SH-SY5Y (cell line): ENCODE data around the gene SPPL2C.

Source experiments
- GATA2 ChIP-seq: IDR thresholded peaks from 2 replicates; pipeline ENCODE4 v1.6.1; 2011; ENCODE audit warnings: mild to moderate bottlenecking, low read depth, low read length
- GATA3 ChIP-seq: IDR thresholded peaks from 2 replicates; pipeline ENCODE4 v1.6.1; 2011; ENCODE audit warnings: low read depth, mild to moderate bottlenecking, low read length, moderate library complexity

The SPPL2C gene

GRCh38 chr17:45850011-45850410, 5.3 kb downstream of the SPPL2C start:
- no peak for TF ChIP-seq GATA2
- no peak for TF ChIP-seq GATA3

- TF ChIP-seq GATA3 = no peak
- no peak for TF ChIP-seq GATA2
Observed at GRCh38 chr17:45850468-45850867, 5.8 kb downstream of the SPPL2C start.

GRCh38 chr17:45851022-45851421, 6.3 kb downstream of the SPPL2C start:
- TF ChIP-seq GATA3 = no peak
- TF ChIP-seq GATA2 = no peak

- TF ChIP-seq GATA3 = no peak
- TF ChIP-seq GATA2 = no peak
Observed at GRCh38 chr17:45851464-45851863, 6.8 kb downstream of the SPPL2C start.

- no peak for TF ChIP-seq GATA3
- TF ChIP-seq GATA2 = no peak
Observed at GRCh38 chr17:45851873-45852272, 7.2 kb downstream of the SPPL2C start.

- TF ChIP-seq GATA2 (no peak), GATA3 (no peak)
Observed at GRCh38 chr17:45852535-45853297, 8.0 kb downstream of the SPPL2C start.

GRCh38 chr17:45854209-45854608, 9.5 kb downstream of the SPPL2C start:
- TF ChIP-seq GATA2 (no peak), GATA3 (no peak)

GRCh38 chr17:45855691-45856336, 11.1 kb downstream of the SPPL2C start:
- TF ChIP-seq GATA2 (no peak), GATA3 (no peak)

GRCh38 chr17:45857977-45858708, 13.5 kb downstream of the SPPL2C start:
- TF ChIP-seq GATA2 (no peak), GATA3 (no peak)

GRCh38 chr17:45861165-45861564, 16.5 kb downstream of the SPPL2C start:
- TF ChIP-seq GATA2 = peak; percentile 86
- no peak for TF ChIP-seq GATA3

- no peak for TF ChIP-seq GATA3
- no peak for TF ChIP-seq GATA2
Observed at GRCh38 chr17:45863857-45864654, 19.4 kb downstream of the SPPL2C start.

GRCh38 chr17:45867171-45867570, 22.5 kb downstream of the SPPL2C start:
- TF ChIP-seq GATA2 (no peak), GATA3 (no peak)

- no peak for TF ChIP-seq GATA3
- no peak for TF ChIP-seq GATA2
Observed at GRCh38 chr17:45867702-45868101, 23.0 kb downstream of the SPPL2C start.

- TF ChIP-seq GATA2 = no peak
- no peak for TF ChIP-seq GATA3
Observed at GRCh38 chr17:45868276-45868675, 23.6 kb downstream of the SPPL2C start.
